K562 (cell line): ENCODE measurements around the gene BRWD1. TPM values are rescaled to one million over a fixed set of nuclear protein-coding genes. Genes with fewer than 3 reads are reported as not detected.
A peak's percentile ranks its signal among the peaks of the same experiment; 100 is the strongest.

Experiments
- BRCA1 ChIP-seq, 2 experiments: fragments of 450-650 bp in 1 of 2; sonication (generic) in 1 of 2; formaldehyde crosslinking in 1 of 2; IDR thresholded peaks; 2 replicates each; pipeline versions ENCODE4 v1.5.0 to v1.6.1; 2017 to 2020; ENCODE audit warnings: mild to moderate bottlenecking in 1 of 2, missing genetic modification reagents in 1 of 2
- CEBPG ChIP-seq, 3 experiments: fragments of 200-800 bp in 1 of 3; sonication (Bioruptor generic) in 1 of 3; sonication (generic) in 1 of 3; formaldehyde crosslinking in 1 of 3; IDR thresholded peaks in 2 of 3; conservative IDR thresholded peaks in 1 of 3; 2 replicates each; pipeline versions ENCODE4 v1.6.1 to v1.8.0; 2016 to 2022; ENCODE audit warnings: missing compliant biosample characterization in 2 of 3, missing genetic modification characterization in 2 of 3, mild to moderate bottlenecking in 1 of 3, missing genetic modification reagents in 1 of 3
- DLX4 ChIP-seq: fragments of 250-450 bp; sonication (Bioruptor Pico); IDR thresholded peaks from 2 replicates; pipeline ENCODE4 v1.6.1; 2021; ENCODE audit warnings: mild to moderate bottlenecking
- ELF4 ChIP-seq: fragments of 450-650 bp; formaldehyde crosslinking; IDR thresholded peaks from 2 replicates; pipeline ENCODE4 v1.4.0; 2022; ENCODE audit warnings: missing genetic modification characterization
- HOXB6 ChIP-seq: fragments of 250-450 bp; sonication (Bioruptor Pico); IDR thresholded peaks from 2 replicates; pipeline ENCODE4 v1.5.1; 2022; ENCODE audit warnings: mild to moderate bottlenecking, borderline replicate concordance
- MCM3 ChIP-seq: fragments of 450-650 bp; IDR thresholded peaks from 2 replicates; pipeline ENCODE4 v1.6.1; 2016
- NBN ChIP-seq: fragments of 450-650 bp; IDR thresholded peaks from 2 replicates; pipeline ENCODE4 v1.6.1; 2016; ENCODE audit warnings: low read depth, mild to moderate bottlenecking
- NCOR1 ChIP-seq: fragments of 450-650 bp; IDR thresholded peaks from 2 replicates; pipeline ENCODE4 v1.6.1; 2016; ENCODE audit warnings: mild to moderate bottlenecking, moderate library complexity
- PCBP2 ChIP-seq: fragments of 200-400 bp; formaldehyde crosslinking; IDR thresholded peaks from 2 replicates; pipeline ENCODE4 v1.6.1; 2018; ENCODE audit warnings: low read length, low read depth, mild to moderate bottlenecking, moderate library complexity; ENCODE audit not compliant: poor library complexity, severe bottlenecking
- SMARCE1 ChIP-seq: fragments of 450-650 bp; IDR thresholded peaks from 2 replicates; pipeline ENCODE4 v1.7.1; 2016; ENCODE audit warnings: mild to moderate bottlenecking
- SRSF7 ChIP-seq: fragments of 200-400 bp; formaldehyde crosslinking; optimal IDR thresholded peaks from 2 replicates; pipeline ENCODE3; 2017; ENCODE audit warnings: mild to moderate bottlenecking, low read depth, low read length
- TBP ChIP-seq: optimal IDR thresholded peaks from 2 replicates; pipeline ENCODE3; 2011; ENCODE audit warnings: low read depth, low read length, improper control_type of control experiment
- TEAD1 ChIP-seq, 2 experiments: fragments of 450-650 bp in 1 of 2; sonication (generic) in 1 of 2; formaldehyde crosslinking; IDR thresholded peaks; 2 replicates each; pipeline versions ENCODE4 v1.4.0 to v1.8.0; 2020 to 2022; ENCODE audit warnings: mild to moderate bottlenecking in 2 of 2, missing genetic modification reagents in 1 of 2
- THRB ChIP-seq: fragments of 450-650 bp; formaldehyde crosslinking; conservative IDR thresholded peaks from 2 replicates; pipeline ENCODE4 v1.4.0; 2022; ENCODE audit warnings: mild to moderate bottlenecking, missing genetic modification characterization
- ZNF212 ChIP-seq: fragments of 450-650 bp; formaldehyde crosslinking; IDR thresholded peaks from 2 replicates; pipeline ENCODE4 v1.4.0; 2020; ENCODE audit warnings: mild to moderate bottlenecking
- ZNF280B ChIP-seq: fragments of 250-450 bp; sonication (Bioruptor Pico); IDR thresholded peaks from 2 replicates; pipeline ENCODE4 v1.5.1; 2021; ENCODE audit warnings: mild to moderate bottlenecking
- ZNF644 ChIP-seq: fragments of 200-800 bp; sonication (Bioruptor generic); IDR thresholded peaks from 2 replicates; pipeline ENCODE4 v1.6.1; 2016; ENCODE audit warnings: low read depth, missing genetic modification characterization, missing compliant biosample characterization
- polyA plus RNA-seq, 8 experiments: library from polyadenylated mRNA; depleted of rRNA in 4 of 8; stranded (reverse) in 5 of 8; unstranded in 3 of 8; fragments of >200 nt; fragmentation: Nextera tagmentation in 2 of 8; fragmentation: Illumina TruSeq in 1 of 8; extraction: Ambion mirVana in 2 of 8; extraction: Trizol in 1 of 8; gene quantifications; 2 replicates each; pipeline versions ENCODE4 v1.2.1 to v1.2.3, GENCODE V29; 2011 to 2014; ENCODE audit warnings: inconsistent platforms in 1 of 8, missing spikeins in 1 of 8
- total RNA-seq, 7 experiments: library from RNA; depleted of rRNA in 6 of 7; stranded (reverse); fragments of >200 nt in 6 of 7; fragmentation: Illumina TruSeq in 2 of 7; extraction: Trizol in 2 of 7; gene quantifications; 2 replicates each; pipeline versions ENCODE4 v1.2.1 to v1.2.3, GENCODE V29; 2011 to 2021; ENCODE audit warnings: low replicate concordance in 1 of 7
- TF ChIP-seq, protein P1 (sequence below), 2 experiments: fragments of 450-650 bp in 1 of 2; sonication (generic) in 1 of 2; formaldehyde crosslinking in 1 of 2; IDR thresholded peaks in 1 of 2; conservative IDR thresholded peaks in 1 of 2; 2 replicates each; pipeline versions ENCODE4 v1.6.1 to v1.8.1; 2016 to 2023; ENCODE audit warnings: mild to moderate bottlenecking in 2 of 2, moderate library complexity in 2 of 2, inconsistent platforms in 1 of 2, missing genetic modification reagents in 1 of 2
- TF ChIP-seq, protein P2 (sequence below): fragments of 250-450 bp; sonication (Bioruptor Pico); IDR thresholded peaks from 2 replicates; pipeline ENCODE4 v1.5.0; 2021; ENCODE audit warnings: mild to moderate bottlenecking, borderline replicate concordance

Gene BRWD1
- total and polyA plus RNA-seq, 9 of the 15 experiments (the other 6 are each of a cell fraction or from before 2014, with no cell fraction given): 10.1 to 60.2 (median 34.1) TPM

GRCh38 chr21:39319251-39319756 is 5.9 kb upstream of the BRWD1 start (continued):
- TF ChIP-seq THRB (CRISPR knock-in tag): 0 out of 2 replicates have a peak, but pooled peaks have one; percentile 15
- TF ChIP-seq CEBPG (CRISPR knock-in tag; IDR thresholded peaks at IDR 0.05): no peak
- TF ChIP-seq CEBPG (tag; conservative IDR thresholded peaks at IDR 0.05 in 1 of 2, IDR thresholded peaks at IDR 0.05 in 1 of 2): 0 out of 4 replicates have a peak, but pooled peaks of 1 of the 2 experiments have one; percentile 16
- TF ChIP-seq MCM3: no peak
- TF ChIP-seq TBP: no peak
- no peak for TF ChIP-seq HOXB6 (CRISPR knock-in tag)
- no peak for TF ChIP-seq TEAD1 (CRISPR knock-in tag; IDR thresholded peaks at IDR 0.05)
- TF ChIP-seq ZNF212 (CRISPR knock-in tag): no peak
- TF ChIP-seq BRCA1 (IDR thresholded peaks at IDR 0.05): no peak
- no peak for TF ChIP-seq BRCA1 (CRISPR knock-in tag; IDR thresholded peaks at IDR 0.05)
- TF ChIP-seq ZNF644: no peak
- TF ChIP-seq ZNF280B: no peak
- no peak for TF ChIP-seq NBN
- TF ChIP-seq SMARCE1: no peak
- TF ChIP-seq DLX4 (CRISPR knock-in tag): no peak
- no peak for TF ChIP-seq SRSF7
- TF ChIP-seq NCOR1: no peak
- TF ChIP-seq PCBP2: no peak
- TF ChIP-seq ELF4 (CRISPR knock-in tag): 0 out of 2 replicates have a peak, but pooled peaks have one; percentile 8
- TF ChIP-seq, protein P1, sequence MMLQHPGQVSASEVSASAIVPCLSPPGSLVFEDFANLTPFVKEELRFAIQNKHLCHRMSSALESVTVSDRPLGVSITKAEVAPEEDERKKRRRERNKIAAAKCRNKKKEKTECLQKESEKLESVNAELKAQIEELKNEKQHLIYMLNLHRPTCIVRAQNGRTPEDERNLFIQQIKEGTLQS (IDR thresholded peaks at IDR 0.05): no peak
- TF ChIP-seq, protein P1 (CRISPR knock-in tag; conservative IDR thresholded peaks at IDR 0.05): no peak
- TF ChIP-seq, protein P2, sequence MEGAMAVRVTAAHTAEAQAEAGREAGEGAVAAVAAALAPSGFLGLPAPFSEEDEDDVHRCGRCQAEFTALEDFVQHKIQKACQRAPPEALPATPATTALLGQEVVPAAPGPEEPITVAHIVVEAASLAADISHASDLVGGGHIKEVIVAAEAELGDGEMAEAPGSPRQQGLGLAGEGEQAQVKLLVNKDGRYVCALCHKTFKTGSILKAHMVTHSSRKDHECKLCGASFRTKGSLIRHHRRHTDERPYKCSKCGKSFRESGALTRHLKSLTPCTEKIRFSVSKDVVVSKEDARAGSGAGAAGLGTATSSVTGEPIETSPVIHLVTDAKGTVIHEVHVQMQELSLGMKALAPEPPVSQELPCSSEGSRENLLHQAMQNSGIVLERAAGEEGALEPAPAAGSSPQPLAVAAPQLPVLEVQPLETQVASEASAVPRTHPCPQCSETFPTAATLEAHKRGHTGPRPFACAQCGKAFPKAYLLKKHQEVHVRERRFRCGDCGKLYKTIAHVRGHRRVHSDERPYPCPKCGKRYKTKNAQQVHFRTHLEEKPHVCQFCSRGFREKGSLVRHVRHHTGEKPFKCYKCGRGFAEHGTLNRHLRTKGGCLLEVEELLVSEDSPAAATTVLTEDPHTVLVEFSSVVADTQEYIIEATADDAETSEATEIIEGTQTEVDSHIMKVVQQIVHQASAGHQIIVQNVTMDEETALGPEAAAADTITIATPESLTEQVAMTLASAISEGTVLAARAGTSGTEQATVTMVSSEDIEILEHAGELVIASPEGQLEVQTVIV: no peak
